IMR-90 (cell line): ENCODE data around the gene TEX44. TPM values are rescaled to one million over a fixed set of nuclear protein-coding genes. Genes with fewer than 3 reads are reported as not detected.

Source experiments
- ATAC-seq: fragments of 200-7000 bp; cut with Tn5 transposase; 2 replicates; pipeline ENCODE4 v1.9.1; 2020; ENCODE audit warnings: low read depth, mild to moderate bottlenecking, moderate library complexity
- BruUV-seq: library from RNA; stranded (reverse); fragments of 400-500 nt; replicated peaks from 2 replicates; lab custom pipeline; 2021; lab: Mats Ljungman, UMichigan
- CTCF ChIA-PET: fragments of 300-600 bp; formaldehyde crosslinking; extraction: SDS; loops from one replicate; lab custom pipeline; 2021; ENCODE audit warnings: antibody characterized with exemption; lab: Yijun Ruan, JAX
- POLR2A ChIA-PET: fragments of 300-600 bp; sonication (Branson Sonifier 250); formaldehyde crosslinking; loops from one replicate; lab custom pipeline; 2022; ENCODE audit warnings: antibody characterized with exemption; ENCODE audit not compliant: unreplicated experiment; lab: Charles Lee
- DNase-seq: peaks from one replicate; pipeline ENCODE4 v3.0.0; 2013
- H2AFZ ChIP-seq: replicated peaks from 2 replicates; pipeline ENCODE3; 2013; ENCODE audit warnings: low read length, mild to moderate bottlenecking; ENCODE audit not compliant: poor library complexity
- H2AK5ac ChIP-seq: 2 replicates; pipeline ENCODE4 v1.6.1; 2013; ENCODE audit warnings: low read depth, low read length, inconsistent platforms
- H2AK9ac ChIP-seq: replicated peaks from 2 replicates; pipeline ENCODE3; 2013; ENCODE audit warnings: mild to moderate bottlenecking, low read depth, low read length, moderate library complexity; ENCODE audit not compliant: poor library complexity
- H2BK120ac ChIP-seq: 2 replicates; pipeline ENCODE4 v1.6.1; 2013; ENCODE audit warnings: low read depth, low read length, inconsistent platforms
- H2BK15ac ChIP-seq: 3 replicates; pipeline ENCODE4 v1.6.1; 2013; ENCODE audit warnings: low read depth, low read length, inconsistent platforms
- H2BK20ac ChIP-seq: 2 replicates; pipeline ENCODE4 v1.6.1; 2013; ENCODE audit warnings: low read depth, mild to moderate bottlenecking, inconsistent platforms, low read length, moderate library complexity
- H2BK5ac ChIP-seq: 2 replicates; pipeline ENCODE4 v1.6.1; 2013; ENCODE audit warnings: mild to moderate bottlenecking, low read depth, low read length, inconsistent platforms; ENCODE audit not compliant: poor library complexity, severe bottlenecking
- H3K14ac ChIP-seq: replicated peaks from 2 replicates; pipeline ENCODE4 v1.6.1; 2013; ENCODE audit warnings: low read depth, low read length, inconsistent platforms
- H3K18ac ChIP-seq: 2 replicates; pipeline ENCODE4 v1.6.1; 2013; ENCODE audit warnings: low read depth, low read length, control low read depth
- H3K23ac ChIP-seq: 2 replicates; pipeline ENCODE4 v1.6.1; 2013; ENCODE audit warnings: low read depth, low read length, inconsistent platforms
- H3K27ac ChIP-seq: 2 replicates; pipeline ENCODE4 v1.5.1; 2013; ENCODE audit warnings: mild to moderate bottlenecking, control low read depth, low read length; ENCODE audit not compliant: insufficient read depth
- H3K27me3 ChIP-seq: 2 replicates; pipeline ENCODE4 v1.6.1; 2013; ENCODE audit warnings: low read length; ENCODE audit not compliant: control insufficient read depth, insufficient read depth
- H3K36me3 ChIP-seq: 2 replicates; pipeline ENCODE4 v1.6.1; 2013; ENCODE audit warnings: low read length, mixed read lengths; ENCODE audit not compliant: control insufficient read depth, insufficient read depth
- H3K4ac ChIP-seq: 2 replicates; pipeline ENCODE4 v1.6.1; 2013; ENCODE audit warnings: low read depth, low read length, inconsistent platforms
- H3K4me1 ChIP-seq: 2 replicates; pipeline ENCODE4 v1.6.1; 2013; ENCODE audit warnings: low read length, mixed read lengths; ENCODE audit not compliant: control insufficient read depth, insufficient read depth
- H3K4me2 ChIP-seq: 2 replicates; pipeline ENCODE4 v1.6.1; 2013; ENCODE audit warnings: low read depth, mild to moderate bottlenecking, control low read depth, low read length, moderate library complexity
- H3K4me3 ChIP-seq: 2 replicates; pipeline ENCODE4 v1.5.1; 2013; ENCODE audit warnings: low read depth, mild to moderate bottlenecking, control low read depth, low read length, moderate library complexity; ENCODE audit not compliant: insufficient read depth
- H3K56ac ChIP-seq: 2 replicates; pipeline ENCODE4 v1.6.1; 2013; ENCODE audit warnings: low read length, inconsistent platforms; ENCODE audit not compliant: insufficient read depth; ENCODE audit errors: extremely low read depth
- H3K79me1 ChIP-seq, 2 experiments: 2 replicates each; pipeline ENCODE4 v1.6.1; 2013; ENCODE audit warnings: low read length in 2 of 2, inconsistent platforms in 1 of 2, low read depth in 1 of 2
- H3K9ac ChIP-seq: 2 replicates; pipeline ENCODE4 v1.6.1; 2013; ENCODE audit warnings: low read depth, low read length, control low read depth
- H3K9me1 ChIP-seq: 2 replicates; pipeline ENCODE4 v1.6.1; 2013; ENCODE audit warnings: low read length, inconsistent platforms; ENCODE audit not compliant: insufficient read depth
- H3K9me3 ChIP-seq: 2 replicates; pipeline ENCODE4 v1.6.1; 2013; ENCODE audit warnings: low read length; ENCODE audit not compliant: control insufficient read depth, insufficient read depth
- H4K20me1 ChIP-seq: 2 replicates; pipeline ENCODE4 v1.6.1; 2013; ENCODE audit warnings: low read length, inconsistent platforms; ENCODE audit not compliant: insufficient read depth
- H4K5ac ChIP-seq: 2 replicates; pipeline ENCODE4 v1.6.1; 2013; ENCODE audit warnings: mild to moderate bottlenecking, low read depth, low read length, control low read depth
- H4K8ac ChIP-seq, 2 experiments: 2 replicates each; pipeline ENCODE4 v1.6.1; 2013; ENCODE audit warnings: low read depth in 2 of 2, low read length in 2 of 2, control low read depth in 1 of 2, inconsistent platforms in 1 of 2
- H4K91ac ChIP-seq: 2 replicates; pipeline ENCODE4 v1.6.1; 2013; ENCODE audit warnings: low read depth, low read length, inconsistent platforms; ENCODE audit not compliant: insufficient read depth
- POLR2A ChIP-seq: IDR thresholded peaks from 2 replicates; pipeline ENCODE4 v1.6.1; 2012; ENCODE audit warnings: mild to moderate bottlenecking, low read depth, low read length
- RAD21 ChIP-seq: IDR thresholded peaks from 2 replicates; pipeline ENCODE4 v1.6.1; 2012; ENCODE audit warnings: low read length, improper control_type of control experiment
- WGBS, 2 experiments: methylation state at CpG; one replicate each; pipeline versions ENCODE4 v1.1.5 to v1.1.7; 2013; ENCODE audit warnings: missing lambda C conversion rate in 2 of 2; ENCODE audit not compliant: insufficient read length in 1 of 2; ENCODE audit errors: extremely low coverage in 2 of 2; 5-methylcytosine and 5-hydroxymethylcytosine counted together
- dilution Hi-C: fragments of 300-500 bp; cut with HindIII; formaldehyde crosslinking; loops from one replicate; pipeline ENCODE4 v1.14.3; 2018; ENCODE audit warnings: low sequenced_read_pairs; ENCODE audit not compliant: unreplicated experiment
- in situ Hi-C: fragments of 300-500 bp; cut with MboI; formaldehyde crosslinking; loops from 3 replicates; pipeline ENCODE4 v1.14.3; 2019; ENCODE audit warnings: low sequenced_read_pairs, inconsistent platforms, mixed read lengths
- intact Hi-C: fragments of 100-400 bp; cut with micrococcal nuclease; formaldehyde crosslinking; loops from 2 replicates; pipeline ENCODE4 v1.10.0; 2022
- polyA plus RNA-seq, 3 experiments: library from polyadenylated mRNA; depleted of rRNA; stranded (reverse); fragments of >200 nt; gene quantifications; 2 replicates each; pipeline ENCODE4 v1.2.3, GENCODE V29; 2012; ENCODE audit warnings: low replicate concordance in 1 of 3
- total RNA-seq: library from RNA; depleted of rRNA; stranded (reverse); fragments of >200 nt; gene quantifications from 2 replicates; pipeline ENCODE4 v1.2.3, GENCODE V29; 2012

Gene TEX44
- total and polyA plus RNA-seq, 2 of the 4 experiments (the other 2 are of a cell fraction), result not detected

DNA sequence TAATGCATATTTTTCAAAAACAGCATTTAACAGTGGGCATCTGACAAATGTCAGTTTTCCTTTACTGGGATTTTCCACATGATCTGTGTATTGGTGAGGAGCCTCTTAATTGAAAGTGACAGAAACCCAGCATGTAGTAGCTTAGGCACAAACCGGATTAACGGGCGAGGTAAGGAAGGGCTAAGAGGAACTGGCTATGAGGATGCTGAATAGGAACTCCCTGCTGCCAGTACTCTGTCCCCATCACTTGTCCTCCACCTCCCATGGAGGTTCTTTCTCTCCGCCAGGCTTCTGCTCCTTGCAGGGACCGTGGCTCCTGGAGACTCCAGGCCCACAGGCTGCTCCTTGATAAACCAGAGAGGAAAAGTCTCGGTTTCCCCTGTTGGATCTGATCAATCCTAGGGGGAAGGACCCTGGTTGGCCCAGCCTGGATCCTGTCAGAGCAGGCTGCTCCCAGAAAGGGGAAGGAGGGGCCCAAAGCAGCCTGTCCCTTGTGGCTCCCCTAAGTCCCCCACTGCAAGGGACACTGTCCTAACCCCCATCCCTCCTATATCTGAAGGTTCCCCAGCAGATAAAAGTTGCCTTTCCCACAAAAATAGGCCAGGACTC lies 10.3 kb downstream of the TEX44 start:
- Histone ChIP-seq H3K14ac (no peak overlapping the region; the same call in 1 of the 2 replicates), H4K20me1 (no peaks in the 10 kb centered on the region), H2AFZ (peak overlapping the region; percentile 51), H3K4me2 (no peak overlapping the region), H3K79me1 (peaks cover 0 to 3% of the 10 kb centered on the region in 2 experiments; a peak in 1 of 4 replicates), H3K4me3 (no peak overlapping the region), H3K9me1 (peaks cover 10% of the 10 kb centered on the region), H2BK20ac (no peak overlapping the region), H3K23ac (no peak overlapping the region), H2BK5ac (no peak overlapping the region), H3K36me3 (no peaks in the 10 kb centered on the region), H3K56ac (no peak overlapping the region), H3K27me3 (0 out of 2 replicates have a peak, but pooled peaks cover 3% of the 10 kb centered on the region), H3K9ac (no peak overlapping the region), H3K27ac (no peak overlapping the region), H2BK15ac (no peak overlapping the region), H4K91ac (no peak overlapping the region), H3K18ac (no peak overlapping the region), H3K4ac (no peak overlapping the region; the same call in 1 of the 2 replicates), H2BK120ac (no peak overlapping the region), H4K5ac (no peak overlapping the region), H3K4me1 (peaks cover 11% of the 10 kb centered on the region), H2AK9ac (peak overlapping the region; percentile 31), H2AK5ac (no peak overlapping the region), H4K8ac (no peak overlapping the region), H3K9me3 (no peaks in the 10 kb centered on the region)
- dilution Hi-C loops, result no loop called here
- POLR2A ChIA-PET, result no interaction called here
- CTCF ChIA-PET, result interaction anchor here (0.6 kb wide), 1 partner anchor 85 kb away, joined by 3 read pairs; no protein-coding TSS in a partner anchor
- intact Hi-C loops, result no loop called here
- 100% methylated on average over 1 of the region's 6 CpGs; no CpG with 5 or more reads in 1 of the 2 experiments for WGBS, 2 experiments
- in situ Hi-C loops, result loop anchor here (5.0 kb wide), 1 partner anchor 86 kb away; no protein-coding TSS in a partner anchor
- DNase-seq (no peak), ATAC-seq (no peak)
- BruUV-seq, result no TSS peak
- TF ChIP-seq POLR2A (no peak), RAD21 (no peak)
